OCI-LY1 (cell line): ENCODE results near the gene BTBD9.

Experiments
- EZH2 ChIP-seq: fragments of 200-600 bp; sonication (generic), shearing (Covaris generic); IDR thresholded peaks from 2 replicates; pipeline ENCODE4 v1.8.0; 2017; ENCODE audit warnings: borderline replicate concordance, mixed run types, mild to moderate bottlenecking, antibody characterized with exemption, low read length, moderate library complexity, mixed read lengths
- TF ChIP-seq, protein P1 (sequence below): fragments of 200-600 bp; sonication (generic), shearing (Covaris generic); IDR thresholded peaks from 2 replicates; pipeline ENCODE4 v1.5.1; 2017; ENCODE audit warnings: mild to moderate bottlenecking, antibody characterized with exemption, low read length, moderate library complexity, mixed read lengths

DNA sequence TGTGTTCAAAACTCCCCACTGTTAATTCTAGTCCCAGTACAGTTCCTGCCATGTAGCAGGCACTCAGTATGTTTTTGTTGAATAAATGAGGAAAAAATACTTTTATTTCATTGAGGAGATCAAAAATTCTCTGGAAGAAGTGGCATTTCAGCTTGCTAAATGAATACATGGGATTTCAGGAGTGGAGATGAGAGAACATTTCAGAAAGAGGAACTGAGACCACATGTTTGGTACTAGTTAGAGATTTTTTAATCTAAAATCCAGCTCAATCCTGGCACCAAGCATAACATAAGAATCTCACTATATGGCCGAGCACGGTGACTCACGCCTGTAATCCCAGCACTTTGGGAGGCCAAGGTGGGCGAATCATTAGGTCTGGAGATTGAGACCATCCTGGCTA is 75.4 kb downstream of the BTBD9 start:
- TF ChIP-seq, protein P1, sequence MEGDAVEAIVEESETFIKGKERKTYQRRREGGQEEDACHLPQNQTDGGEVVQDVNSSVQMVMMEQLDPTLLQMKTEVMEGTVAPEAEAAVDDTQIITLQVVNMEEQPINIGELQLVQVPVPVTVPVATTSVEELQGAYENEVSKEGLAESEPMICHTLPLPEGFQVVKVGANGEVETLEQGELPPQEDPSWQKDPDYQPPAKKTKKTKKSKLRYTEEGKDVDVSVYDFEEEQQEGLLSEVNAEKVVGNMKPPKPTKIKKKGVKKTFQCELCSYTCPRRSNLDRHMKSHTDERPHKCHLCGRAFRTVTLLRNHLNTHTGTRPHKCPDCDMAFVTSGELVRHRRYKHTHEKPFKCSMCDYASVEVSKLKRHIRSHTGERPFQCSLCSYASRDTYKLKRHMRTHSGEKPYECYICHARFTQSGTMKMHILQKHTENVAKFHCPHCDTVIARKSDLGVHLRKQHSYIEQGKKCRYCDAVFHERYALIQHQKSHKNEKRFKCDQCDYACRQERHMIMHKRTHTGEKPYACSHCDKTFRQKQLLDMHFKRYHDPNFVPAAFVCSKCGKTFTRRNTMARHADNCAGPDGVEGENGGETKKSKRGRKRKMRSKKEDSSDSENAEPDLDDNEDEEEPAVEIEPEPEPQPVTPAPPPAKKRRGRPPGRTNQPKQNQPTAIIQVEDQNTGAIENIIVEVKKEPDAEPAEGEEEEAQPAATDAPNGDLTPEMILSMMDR, result no peak
- TF ChIP-seq EZH2, result no peak
